Skeletal muscle cell (primary cell): ENCODE data around the gene FRMPD4.
"Not testable (repeated sequence)": the region's sequence is repeated elsewhere in the genome, so short reads cannot be mapped to it uniquely, and the experiment has no call there.

ENCODE experiments used
- DNase-seq: peaks from one replicate; pipeline ENCODE4 v3.0.0-alpha.2; 2010; ENCODE audit warnings: low read depth
- H3K4me3 ChIP-seq: 2 replicates; pipeline ENCODE4 v1.5.1; 2011; ENCODE audit warnings: low read depth, mild to moderate bottlenecking, control low read depth, low read length, moderate library complexity

The FRMPD4 gene

DNA sequence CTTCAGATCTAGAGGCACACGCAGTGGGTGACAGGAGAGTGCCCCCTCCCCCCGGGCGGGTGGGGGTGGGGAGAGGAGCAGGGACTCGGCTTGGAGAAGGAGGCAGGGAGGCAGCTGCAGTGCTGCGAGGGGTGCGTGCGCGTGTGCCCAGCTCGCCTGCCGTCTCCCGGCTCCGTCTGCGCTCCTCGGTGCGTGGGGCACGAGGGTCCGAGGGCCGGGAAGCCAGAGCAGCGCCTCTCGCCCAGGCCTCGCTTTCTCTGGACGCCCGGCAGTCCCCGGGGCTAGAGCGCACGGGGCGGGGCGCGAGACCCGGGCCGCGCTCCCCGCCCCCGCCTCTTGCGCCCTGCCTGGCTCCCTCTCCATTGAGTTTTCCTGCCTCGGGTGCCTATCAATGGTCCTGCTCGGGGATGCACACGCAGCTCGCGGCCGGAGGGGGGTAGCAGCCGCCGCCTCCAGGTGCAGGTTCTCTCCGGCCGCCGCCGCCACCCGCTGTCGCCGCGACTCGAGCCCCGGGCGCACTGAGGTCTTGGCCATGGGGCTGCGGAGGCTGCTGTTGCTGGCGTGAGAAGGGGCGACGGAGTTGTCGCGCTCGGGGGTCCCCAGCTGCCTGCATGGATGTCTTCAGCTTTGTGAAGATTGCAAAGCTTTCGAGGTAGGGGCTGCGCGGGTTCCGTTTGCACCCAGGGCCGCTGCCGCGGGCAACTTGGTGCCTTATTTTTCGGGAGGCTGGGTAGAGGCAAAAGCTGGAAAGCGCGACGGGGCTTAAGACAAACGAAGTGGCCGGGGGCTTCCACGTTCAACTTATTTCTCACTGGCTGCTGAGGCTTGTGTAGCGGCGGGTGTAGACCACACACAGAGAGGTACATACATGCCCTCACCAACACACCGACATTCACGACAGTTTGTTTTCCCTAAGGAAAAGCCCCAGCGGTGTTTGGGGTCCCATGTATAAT lies at the start of gene FRMPD4:
TSS of gene FRMPD4 (plus strand) at position 113 of the 953 bp plus-strand sequence. CDS start at position 612, 499 bp downstream.
- H3K4me3 ChIP-seq, result peak within 1 kb of the TSS; percentile 53
- DNase-seq, result no peak

DNA sequence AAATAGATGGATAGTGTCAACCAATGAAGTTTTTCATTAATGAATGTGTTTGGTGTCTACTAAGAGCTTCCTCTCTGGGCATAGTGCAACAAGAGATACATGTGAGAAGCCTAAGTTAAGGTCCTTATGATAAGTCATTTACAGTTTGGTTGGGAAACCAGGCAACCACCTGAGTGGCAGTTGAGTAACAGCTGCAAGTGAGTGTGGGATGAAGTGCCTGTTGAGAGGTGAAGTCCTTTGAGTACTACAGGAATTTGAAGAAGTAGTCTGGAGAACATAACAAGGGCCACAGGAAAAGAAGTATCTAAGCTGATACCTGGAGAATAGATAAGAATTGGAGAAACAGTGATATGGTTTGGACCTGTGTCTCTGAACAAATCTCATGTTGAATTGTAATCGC lies 48.5 kb upstream of the FRMPD4 start:
- H3K4me3 ChIP-seq, result no peak overlapping the region
- DNase-seq, result no peak

DNA sequence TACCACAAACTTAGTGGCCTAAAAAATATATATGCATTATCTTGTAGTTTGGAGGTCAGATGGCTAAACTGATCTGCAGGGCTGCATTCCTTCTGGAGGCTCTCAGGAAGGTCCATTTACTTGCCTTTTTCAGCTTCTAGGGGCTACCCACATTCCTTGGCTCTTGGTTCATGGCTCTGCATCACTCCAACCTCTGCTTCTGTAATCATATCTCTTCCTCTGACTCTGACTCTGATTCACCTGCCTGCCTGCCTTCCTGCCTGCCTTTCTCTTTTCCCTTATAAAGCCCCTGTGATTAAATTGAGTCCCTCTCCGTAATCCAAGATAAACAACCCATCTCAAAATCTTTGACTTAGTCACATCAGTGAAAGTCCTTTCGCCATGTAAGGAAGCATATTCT lies 25.0 kb upstream of the FRMPD4 start:
- DNase-seq, result no peak
- H3K4me3 ChIP-seq, result no peak overlapping the region

DNA sequence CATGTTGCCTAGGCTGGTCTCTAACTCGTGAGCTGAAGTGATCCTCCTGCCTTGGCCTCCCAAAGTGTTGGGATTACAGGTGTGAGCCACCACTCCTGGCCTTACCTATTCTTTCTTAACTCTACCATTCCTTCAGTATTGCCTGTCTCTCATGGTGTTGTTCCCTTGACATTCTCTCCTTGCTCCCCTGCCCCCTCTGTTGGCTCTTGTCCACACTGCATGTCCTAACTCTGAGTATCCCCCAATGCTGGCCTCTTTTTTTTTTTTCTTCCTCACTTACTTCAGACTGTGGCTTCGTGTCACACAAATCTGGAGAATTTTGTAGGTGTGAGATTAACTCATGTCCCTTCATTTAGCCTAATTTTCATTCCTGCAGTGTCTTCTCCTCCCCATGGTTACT lies 22.9 kb upstream of the FRMPD4 start:
- H3K4me3 ChIP-seq, result no peak overlapping the region
- DNase-seq, result no peak

DNA sequence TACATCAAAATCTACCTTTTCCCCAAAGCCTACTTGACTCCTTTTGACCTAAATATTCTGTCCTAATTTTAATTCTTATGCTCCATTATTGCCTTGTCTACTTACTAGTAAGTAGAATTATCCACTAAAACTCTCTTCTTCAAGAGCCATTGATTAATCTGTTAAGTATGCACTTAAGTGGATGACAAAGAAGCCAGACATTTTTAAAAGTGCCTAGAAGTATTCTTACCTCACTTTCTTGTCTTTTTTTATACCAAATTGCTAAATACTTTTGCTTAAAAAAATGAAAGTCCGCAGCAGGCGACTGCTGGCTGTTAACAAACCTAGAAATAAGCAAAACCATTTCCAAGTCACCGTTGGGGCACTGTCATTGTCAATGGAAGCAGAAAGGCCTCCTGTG lies 20.1 kb upstream of the FRMPD4 start:
- no peak for DNase-seq
- no peak overlapping the region for H3K4me3 ChIP-seq

DNA sequence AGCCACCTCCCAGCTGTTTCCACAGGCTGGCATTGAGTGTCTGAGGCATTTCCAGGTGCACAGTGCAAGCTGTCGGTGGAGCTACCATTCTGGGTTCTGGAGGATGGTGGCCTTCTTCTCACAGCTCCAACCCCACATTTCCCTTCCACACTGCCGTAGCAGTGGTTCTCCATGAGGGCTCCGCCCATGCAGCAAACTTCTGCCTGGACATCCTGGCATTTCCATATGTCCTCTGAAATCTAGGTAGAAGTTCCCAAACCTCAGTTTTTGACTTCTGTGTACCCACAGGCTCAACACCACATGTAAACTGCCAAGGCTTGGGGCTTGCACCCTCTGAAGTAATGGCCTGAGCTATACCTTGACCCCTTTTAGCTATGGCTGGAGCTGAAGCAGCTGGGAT lies 10.3 kb upstream of the FRMPD4 start:
- H3K4me3 ChIP-seq, result no peak overlapping the region
- DNase-seq, result no peak

DNA sequence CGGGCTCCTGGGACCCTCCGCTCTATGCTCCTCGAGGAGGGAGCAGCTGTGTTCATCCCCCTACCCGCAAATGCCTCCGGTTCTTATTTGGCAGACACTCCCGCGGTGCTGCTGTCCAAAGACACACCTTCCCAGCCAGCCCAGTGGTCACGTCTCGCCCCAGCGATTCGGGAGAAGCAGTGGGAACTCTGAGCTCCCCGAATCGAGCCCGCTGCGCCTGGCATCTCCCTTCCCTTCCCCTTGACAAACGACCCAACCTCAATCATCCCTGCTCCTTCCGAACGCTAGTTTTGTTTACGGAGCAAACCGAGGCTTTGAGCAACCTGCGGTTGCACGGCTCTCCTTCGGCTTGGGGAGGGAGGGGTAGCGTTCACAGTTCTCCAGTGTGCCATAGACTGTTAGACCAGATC lies 317 bp upstream of the FRMPD4 start:
- H3K4me3 ChIP-seq, result peak overlapping the region; percentile 53
- DNase-seq, result no peak

DNA sequence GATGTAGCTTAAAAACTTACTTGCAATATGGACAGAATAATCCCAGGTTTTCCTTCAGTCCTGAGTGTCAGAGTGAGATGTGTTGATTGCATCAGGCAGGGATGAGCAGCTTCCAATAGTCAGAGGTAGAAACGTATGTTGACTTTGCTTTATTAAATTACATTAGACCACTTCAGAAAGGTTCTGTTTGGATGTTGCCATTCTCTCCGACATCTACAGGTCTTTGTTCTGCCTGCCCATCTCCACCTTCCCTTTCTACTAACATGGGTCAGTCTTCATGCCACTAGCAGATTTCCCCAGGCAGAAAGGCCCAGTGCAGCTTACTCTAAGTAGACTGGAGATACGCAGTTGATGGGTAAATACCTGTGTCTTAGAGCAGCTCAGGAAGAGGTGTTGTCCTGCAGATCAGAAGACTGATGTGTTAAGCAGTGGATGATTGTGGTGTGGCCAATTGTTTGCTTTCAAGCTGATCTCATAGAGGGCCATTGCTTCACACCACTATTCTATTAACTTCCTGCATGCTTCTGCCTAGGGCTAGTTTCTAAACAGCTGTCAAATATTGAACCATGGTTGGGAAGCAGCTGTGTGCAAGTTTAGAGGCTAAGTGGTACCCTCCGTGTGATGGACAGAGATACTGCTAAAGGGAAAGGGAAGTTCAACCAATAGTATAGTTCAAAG lies 1.8 kb downstream of the FRMPD4 start:
- no peak for DNase-seq
- no peak overlapping the region for H3K4me3 ChIP-seq

DNA sequence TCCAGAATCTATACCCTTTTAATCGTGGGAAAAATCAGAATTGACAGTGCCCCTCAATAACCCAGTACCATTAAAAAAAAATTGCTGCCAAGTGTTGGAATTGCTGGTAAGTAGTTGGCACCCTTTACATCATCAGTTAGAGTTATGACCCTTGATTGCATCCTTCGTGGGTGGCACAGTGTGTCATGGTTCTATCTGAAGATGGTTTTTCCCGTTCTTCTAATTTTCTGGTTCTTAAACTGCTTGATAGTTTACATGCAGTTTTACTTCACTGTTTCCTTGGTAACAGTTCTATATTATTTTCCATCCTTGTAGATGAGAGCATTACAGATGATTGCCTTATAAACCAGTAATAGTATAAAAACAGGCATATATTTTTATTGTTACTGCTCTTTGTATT lies 3.2 kb downstream of the FRMPD4 start:
- H3K4me3 ChIP-seq, result no peak overlapping the region
- DNase-seq, result no peak

DNA sequence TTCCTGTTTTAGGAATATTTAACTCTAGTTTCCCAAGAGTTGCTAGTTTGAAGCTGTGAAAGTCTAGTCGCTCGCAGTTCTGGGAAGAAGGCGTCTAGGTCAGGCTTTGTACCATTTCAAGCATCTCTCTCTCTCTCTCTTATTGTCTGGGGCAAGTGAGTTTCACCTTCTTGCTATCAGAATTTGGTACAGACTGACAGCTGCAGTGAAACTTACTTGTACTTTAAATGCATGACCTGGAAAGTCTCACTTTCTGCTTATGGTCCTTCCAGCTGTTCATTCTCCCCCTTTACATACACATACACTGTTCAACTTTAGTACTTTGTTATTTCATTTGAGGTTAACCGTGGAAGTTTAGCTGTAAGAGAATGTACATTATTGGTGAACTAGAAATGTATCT lies 4.4 kb downstream of the FRMPD4 start:
- H3K4me3 ChIP-seq, result no peak overlapping the region

DNA sequence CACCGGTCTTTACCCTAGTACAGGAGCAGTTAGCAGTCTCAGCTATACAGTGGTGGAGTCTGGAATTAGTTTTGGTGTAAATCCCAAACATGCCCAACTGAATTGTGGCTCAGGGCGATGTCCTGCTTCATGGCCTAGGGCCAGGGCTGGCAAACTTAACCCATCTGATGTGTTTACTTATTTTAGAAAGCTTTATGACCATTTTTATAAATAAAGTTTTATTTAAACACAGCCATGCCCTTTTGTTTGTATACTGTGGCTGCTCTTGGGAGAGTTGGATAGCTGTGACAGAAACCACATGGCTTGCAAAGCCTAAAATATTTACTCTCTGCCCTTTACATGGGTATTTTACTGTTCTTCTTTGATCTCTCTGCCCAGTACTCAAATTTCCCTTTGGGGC lies 7.1 kb downstream of the FRMPD4 start:
- DNase-seq, result no peak
- no peak overlapping the region for H3K4me3 ChIP-seq

More for the DNA sequence above, 4.4 kb downstream of the FRMPD4 start:
- DNase-seq, result no peak

DNA sequence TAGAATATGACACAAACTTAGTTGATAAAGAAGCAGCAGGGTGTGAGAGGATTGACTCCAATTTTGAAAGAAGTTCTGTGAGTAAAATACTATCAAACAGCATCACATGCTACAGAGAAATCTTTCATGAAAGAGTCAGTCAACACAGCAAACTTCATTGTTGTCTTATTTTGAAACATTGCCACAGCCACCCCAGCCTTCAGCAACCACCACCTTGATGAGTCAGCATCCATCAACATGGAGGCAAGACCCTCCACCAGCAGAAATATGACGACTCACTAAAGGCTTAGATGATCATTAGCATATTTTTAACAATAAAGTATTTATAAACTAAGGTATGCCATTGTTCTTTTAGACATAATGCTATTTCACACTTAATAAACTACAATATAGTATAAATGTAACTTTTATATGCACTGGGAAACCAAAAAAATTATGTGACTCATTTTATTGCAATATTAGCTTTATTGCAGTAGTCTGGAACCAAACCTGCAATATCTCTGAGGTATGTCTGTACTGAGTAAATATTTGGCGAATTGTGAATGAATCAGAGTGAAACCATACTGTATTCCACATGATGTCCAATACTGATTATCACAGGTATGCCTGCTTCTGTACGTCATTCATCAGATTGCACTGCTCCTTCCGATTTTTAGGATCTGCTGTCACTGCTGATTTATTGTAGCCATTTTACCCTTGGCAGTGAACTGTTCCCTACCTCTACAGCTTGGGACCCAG lies 11.6 kb downstream of the FRMPD4 start:
- DNase-seq, result no peak
- H3K4me3 ChIP-seq, result no peak overlapping the region

DNA sequence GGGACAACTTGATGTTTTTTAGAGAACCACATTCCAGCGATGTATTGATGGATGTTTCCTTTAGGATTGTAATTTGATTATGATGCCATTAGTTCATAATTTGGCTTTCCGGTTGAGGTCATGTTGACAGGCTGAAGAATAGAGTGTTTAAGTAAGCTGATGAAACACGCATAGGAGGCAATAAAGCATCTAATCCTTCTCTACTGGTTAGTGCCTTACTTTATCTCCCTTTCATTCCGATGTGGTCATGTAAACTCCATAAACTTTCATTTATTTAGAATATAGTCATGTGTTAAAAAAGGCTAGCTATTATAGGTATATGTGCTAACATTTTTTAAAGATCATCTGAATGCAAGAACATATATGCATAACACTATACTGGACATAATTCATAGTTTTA lies 15.0 kb downstream of the FRMPD4 start:
- H3K4me3 ChIP-seq, result no peak overlapping the region
- DNase-seq, result no peak

DNA sequence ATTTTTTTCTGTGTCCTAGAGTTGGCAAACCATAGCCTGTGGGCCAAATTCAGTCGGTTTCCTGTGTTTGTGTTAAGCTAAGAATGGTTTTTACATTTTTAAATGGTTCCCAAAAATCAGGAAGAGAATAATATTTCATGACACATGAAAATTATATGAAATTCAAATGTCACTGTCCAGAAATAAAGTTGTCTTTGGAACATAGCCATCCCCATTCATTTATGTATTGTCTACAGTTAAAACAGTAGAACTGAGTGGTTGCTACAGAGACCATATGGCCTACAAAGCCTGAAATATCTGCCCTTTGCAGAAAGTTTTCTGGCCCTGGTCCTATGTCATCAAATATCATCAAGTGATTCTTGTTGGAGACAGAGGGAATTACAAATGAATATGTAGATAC lies 15.5 kb downstream of the FRMPD4 start:
- no peak for DNase-seq
- H3K4me3 ChIP-seq, result no peak overlapping the region

DNA sequence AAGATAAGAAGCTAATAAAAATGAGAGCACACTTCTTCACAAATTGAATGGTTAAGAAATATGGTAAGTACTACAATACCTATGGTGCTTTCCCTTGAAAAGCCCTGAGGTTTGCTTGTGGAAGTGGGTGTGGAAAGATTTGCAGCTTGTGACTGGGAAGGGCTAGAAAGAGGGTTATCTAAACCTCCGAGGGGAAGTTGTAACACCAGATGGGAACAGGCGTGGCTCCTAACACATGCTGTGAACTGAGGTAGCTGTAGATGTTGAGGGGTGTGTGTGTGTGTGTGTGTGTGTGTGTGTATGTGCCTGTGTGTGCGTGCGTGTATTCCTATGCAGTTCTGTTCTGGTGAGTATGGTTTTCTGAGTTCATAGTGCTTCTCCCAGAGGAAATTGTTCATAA lies 21.5 kb downstream of the FRMPD4 start:
- no peak for DNase-seq
- H3K4me3 ChIP-seq, result no peak overlapping the region

DNA sequence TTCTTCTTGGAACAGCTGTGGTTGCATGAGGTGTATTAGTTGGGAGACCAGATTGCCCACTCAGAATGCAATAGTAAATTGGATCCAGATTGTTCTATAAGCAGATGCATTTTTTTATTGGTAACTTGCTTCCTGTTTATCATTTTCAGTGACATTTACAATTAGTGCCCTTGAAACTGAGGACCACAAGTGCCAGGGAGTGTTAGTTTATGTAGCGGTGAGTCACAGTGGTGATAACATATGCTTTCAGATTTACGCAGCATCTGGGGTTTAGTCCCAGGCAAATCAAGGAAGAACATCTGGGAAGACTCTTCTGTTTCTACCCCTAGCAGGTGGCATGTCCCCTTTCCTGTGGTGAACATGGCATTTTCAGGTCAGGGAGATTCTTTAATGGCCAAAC lies 24.1 kb downstream of the FRMPD4 start:
- DNase-seq, result no peak

DNA sequence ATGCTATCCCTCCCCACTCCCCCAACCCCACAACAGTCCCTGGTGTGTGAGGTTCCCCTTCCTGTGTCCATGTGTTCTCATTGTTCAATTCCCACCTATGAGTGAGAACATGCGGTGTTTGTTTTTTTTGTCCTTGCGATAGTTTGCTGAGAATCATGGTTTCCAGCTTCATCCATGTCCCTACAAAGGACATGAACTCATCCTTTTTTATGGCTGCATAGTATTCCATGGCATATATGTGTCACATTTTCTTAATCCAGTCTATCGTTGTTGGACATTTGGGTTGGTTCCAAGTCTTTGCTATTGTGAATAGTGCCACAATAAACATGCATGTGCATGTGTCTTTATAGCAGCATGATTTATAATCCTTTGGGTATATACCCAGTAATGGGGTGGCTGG lies 25.9 kb downstream of the FRMPD4 start:
- H3K4me3 ChIP-seq, DNase-seq: not testable (repeated sequence)

More for the DNA sequence above, 24.1 kb downstream of the FRMPD4 start:
- H3K4me3 ChIP-seq, result no peak overlapping the region

DNA sequence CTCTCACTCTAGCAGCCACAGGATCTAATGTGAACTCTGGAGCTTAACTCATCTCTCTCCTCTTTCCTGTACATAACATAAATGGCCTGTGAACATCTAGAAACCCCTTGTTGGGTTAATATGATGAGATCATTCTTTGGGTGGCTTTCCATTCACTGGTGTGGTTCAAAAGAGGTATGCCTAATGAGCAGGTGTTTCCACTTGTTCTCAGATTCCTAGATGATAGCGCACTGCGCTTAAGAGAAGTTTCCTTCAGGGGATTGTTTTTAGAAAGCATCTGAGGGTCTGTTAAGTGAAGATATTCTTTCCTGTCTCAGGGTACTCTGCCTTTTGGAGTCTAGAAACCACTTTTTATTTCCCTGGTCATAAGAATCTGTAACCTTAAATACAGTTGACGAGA lies 32.5 kb downstream of the FRMPD4 start:
- H3K4me3 ChIP-seq, result no peak overlapping the region
- DNase-seq, result no peak

DNA sequence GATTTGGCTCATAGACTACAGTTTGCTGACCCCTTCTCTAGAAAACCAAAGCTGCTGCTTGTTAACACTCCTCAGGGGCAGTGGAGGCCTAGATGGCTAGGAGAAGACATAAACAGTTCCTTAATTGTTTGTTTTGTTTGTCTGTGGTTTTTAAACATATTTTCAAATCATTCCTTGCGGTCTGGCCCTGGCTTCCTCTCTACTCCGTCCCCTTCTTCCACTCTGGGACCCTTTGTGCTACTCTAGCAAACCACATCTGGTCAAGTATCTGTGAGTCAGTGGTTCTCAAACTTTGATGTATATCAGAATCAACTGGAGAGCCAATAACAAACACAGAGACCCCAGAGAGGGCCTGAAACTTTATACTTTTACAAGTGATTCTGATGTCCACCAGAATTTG lies 36.1 kb downstream of the FRMPD4 start:
- no peak for DNase-seq

DNA sequence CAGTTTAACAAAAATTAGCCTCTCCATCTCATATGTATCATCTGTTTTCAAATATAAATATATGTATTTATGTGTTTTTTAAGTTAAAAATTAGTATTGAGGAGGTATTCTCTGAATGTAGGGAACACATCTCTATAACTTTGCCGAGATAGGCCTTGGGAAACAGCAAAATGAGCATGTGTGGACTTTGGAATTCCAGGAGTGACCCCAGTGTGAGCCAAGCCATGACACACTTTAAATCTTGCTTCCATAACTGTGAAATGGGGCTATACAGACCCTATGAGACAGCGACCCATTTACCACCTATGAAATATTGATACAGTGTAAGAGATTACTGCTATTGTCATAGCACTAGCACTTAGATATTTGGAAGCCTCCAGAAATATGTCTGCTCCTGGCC lies 58.8 kb downstream of the FRMPD4 start:
- H3K4me3 ChIP-seq, result no peak overlapping the region
- DNase-seq, result no peak

More for the DNA sequence above, 36.1 kb downstream of the FRMPD4 start:
- no peak overlapping the region for H3K4me3 ChIP-seq
